WTC11 (cell line): Measurements from ENCODE around the gene ZFC3H1. TPM values are rescaled to one million over a fixed set of nuclear protein-coding genes. Genes with fewer than 3 reads are reported as not detected.

Experiments
- ATAC-seq: fragments of 200-7000 bp; cut with Tn5 transposase; 2 replicates; pipeline ENCODE4 v1.10.0; 2021; ENCODE audit warnings: mild to moderate bottlenecking, moderate library complexity
- CTCF ChIA-PET: fragments of 300-600 bp; sonication (Branson Sonifier 250); formaldehyde crosslinking; loops from one replicate; lab custom pipeline; 2021; ENCODE audit warnings: antibody characterized with exemption; lab: Charles Lee
- POLR2A ChIA-PET: fragments of 350-600 bp; sonication (Branson Sonifier 250); formaldehyde crosslinking; loops from one replicate; lab custom pipeline; 2021; ENCODE audit warnings: antibody characterized with exemption; lab: Charles Lee
- DNase-seq: peaks from one replicate; pipeline ENCODE4 v3.0.0; 2021; ENCODE audit warnings: low spot score
- H3K27ac Mint-ChIP-seq: 2 replicates; pipeline ENCODE4 v1.8.0; 2021; ENCODE audit warnings: mixed read lengths
- H3K27me3 Mint-ChIP-seq: 2 replicates; pipeline ENCODE4 v1.8.0; 2021; ENCODE audit warnings: low read depth, mild to moderate bottlenecking, moderate library complexity, mixed read lengths
- H3K36me3 Mint-ChIP-seq: 2 replicates; pipeline ENCODE4 v1.8.0; 2021; ENCODE audit warnings: mixed read lengths
- H3K4me1 Mint-ChIP-seq: 2 replicates; pipeline ENCODE4 v1.8.0; 2022; ENCODE audit warnings: mixed read lengths
- H3K4me3 Mint-ChIP-seq: 2 replicates; pipeline ENCODE4 v1.8.0; 2021; ENCODE audit warnings: mild to moderate bottlenecking, moderate library complexity, mixed read lengths
- H3K9me3 Mint-ChIP-seq: 2 replicates; pipeline ENCODE4 v1.8.0; 2021; ENCODE audit warnings: mixed read lengths
- AFF4 ChIP-seq: sonication (generic); formaldehyde crosslinking; IDR thresholded peaks from 2 replicates; pipeline ENCODE4 v1.8.1; 2023; ENCODE audit warnings: mild to moderate bottlenecking, missing genetic modification reagents, borderline replicate concordance
- CTCF ChIP-seq: fragments of 200-600 bp; IDR thresholded peaks from 2 replicates; pipeline ENCODE4 v1.8.0; 2022; ENCODE audit warnings: antibody characterized with exemption
- ESRRA ChIP-seq: sonication (generic); formaldehyde crosslinking; IDR thresholded peaks from 2 replicates; pipeline ENCODE4 v1.8.1; 2022; ENCODE audit warnings: mild to moderate bottlenecking, missing genetic modification reagents, borderline replicate concordance
- FOXJ3 ChIP-seq: sonication (generic); formaldehyde crosslinking; IDR thresholded peaks from 2 replicates; pipeline ENCODE4 v1.9.0; 2021; ENCODE audit warnings: missing genetic modification reagents, mild to moderate bottlenecking, borderline replicate concordance
- FOXK1 ChIP-seq: sonication (generic); formaldehyde crosslinking; IDR thresholded peaks from 2 replicates; pipeline ENCODE4 v1.8.0; 2022; ENCODE audit warnings: mild to moderate bottlenecking, moderate library complexity, missing genetic modification reagents
- FOXP1 ChIP-seq: sonication (generic); formaldehyde crosslinking; IDR thresholded peaks from 2 replicates; pipeline ENCODE4 v1.8.0; 2022; ENCODE audit warnings: missing genetic modification reagents, mild to moderate bottlenecking, moderate library complexity, borderline replicate concordance
- HMGA2 ChIP-seq: fragments of 250-450 bp; sonication (Bioruptor Pico); IDR thresholded peaks from 2 replicates; pipeline ENCODE4 v1.4.0; 2021; ENCODE audit warnings: mild to moderate bottlenecking, moderate library complexity
- JUN ChIP-seq: sonication (generic); formaldehyde crosslinking; IDR thresholded peaks from 2 replicates; pipeline ENCODE4 v1.8.0; 2023; ENCODE audit warnings: mild to moderate bottlenecking, missing genetic modification reagents
- KAT7 ChIP-seq: sonication (generic); formaldehyde crosslinking; IDR thresholded peaks from 2 replicates; pipeline ENCODE4 v1.8.1; 2023; ENCODE audit warnings: missing genetic modification reagents, mild to moderate bottlenecking, borderline replicate concordance
- MYBL2 ChIP-seq: sonication (generic); formaldehyde crosslinking; IDR thresholded peaks from 2 replicates; pipeline ENCODE4 v1.8.1; 2023; ENCODE audit warnings: mild to moderate bottlenecking, moderate library complexity, missing genetic modification reagents
- PRDM15 ChIP-seq: sonication (generic); formaldehyde crosslinking; IDR thresholded peaks from 2 replicates; pipeline ENCODE4 v1.8.0; 2022; ENCODE audit warnings: missing genetic modification reagents
- PREB ChIP-seq: sonication (generic); formaldehyde crosslinking; IDR thresholded peaks from 2 replicates; pipeline ENCODE4 v1.8.1; 2022; ENCODE audit warnings: mild to moderate bottlenecking, missing genetic modification reagents, moderate library complexity, borderline replicate concordance
- PRRX2 ChIP-seq: fragments of 250-450 bp; sonication (Bioruptor Pico); IDR thresholded peaks from 2 replicates; pipeline ENCODE4 v1.8.0; 2021; ENCODE audit warnings: mild to moderate bottlenecking
- TCF7 ChIP-seq: sonication (generic); formaldehyde crosslinking; IDR thresholded peaks from 2 replicates; pipeline ENCODE4 v1.8.0; 2022; ENCODE audit warnings: mild to moderate bottlenecking, low read depth, missing genetic modification reagents, moderate library complexity
- ZBTB43 ChIP-seq: sonication (generic); formaldehyde crosslinking; IDR thresholded peaks from 2 replicates; pipeline ENCODE4 v1.8.1; 2023; ENCODE audit warnings: mild to moderate bottlenecking, missing genetic modification reagents
- ZNF317 ChIP-seq: sonication (generic); formaldehyde crosslinking; IDR thresholded peaks from 2 replicates; pipeline ENCODE4 v1.8.1; 2023; ENCODE audit warnings: low read depth, mild to moderate bottlenecking, moderate library complexity, missing genetic modification reagents, borderline replicate concordance
- ZNF416 ChIP-seq: fragments of 250-450 bp; sonication (Bioruptor Pico); IDR thresholded peaks from 2 replicates; pipeline ENCODE4 v1.9.0; 2021; ENCODE audit warnings: mild to moderate bottlenecking, inconsistent platforms
- total RNA-seq: library from RNA; stranded (reverse); gene quantifications from 3 replicates; pipeline ENCODE4 v1.2.3, GENCODE V29; 2021

ZFC3H1 gene
- total RNA-seq, 1 experiment from 2014 or later: 33.9 TPM

GRCh38 chr12:71594214-71594948 lies 69.3 kb downstream of the ZFC3H1 start (continued):
- TF ChIP-seq ZBTB43 (no peak), CTCF (no peak)

DNA sequence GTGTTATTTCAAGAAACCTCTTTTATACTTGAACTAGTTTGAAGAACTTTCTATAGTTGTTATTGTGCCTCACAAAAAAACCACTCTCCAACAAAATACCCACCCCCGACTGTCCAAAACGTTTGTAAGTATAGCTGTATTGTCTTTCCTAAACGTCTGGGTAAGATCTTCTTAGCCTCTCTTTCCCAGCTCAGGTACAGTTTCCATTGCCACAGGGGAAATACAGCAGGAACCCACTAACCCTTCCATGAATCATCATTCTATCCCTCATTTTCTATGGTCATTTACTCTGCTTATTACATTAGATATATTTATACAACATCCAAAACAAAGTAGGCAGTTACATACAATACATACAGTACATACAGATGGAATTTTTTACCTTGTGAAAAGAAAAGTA lies 70.8 kb downstream of the ZFC3H1 start:
- Mint-ChIP-seq H3K27ac (no peak overlapping the region), H3K9me3 (peaks cover 4% of the 10 kb centered on the region), H3K27me3 (no peaks in the 10 kb centered on the region), H3K36me3 (no peaks in the 10 kb centered on the region), H3K4me3 (no peak overlapping the region), H3K4me1 (peaks cover 9% of the 10 kb centered on the region)
- TF ChIP-seq PREB (CRISPR knock-in tag) (no peak), HMGA2 (CRISPR knock-in tag) (no peak), JUN (CRISPR knock-in tag) (no peak), FOXJ3 (no peak), AFF4 (CRISPR knock-in tag) (no peak), FOXK1 (CRISPR knock-in tag) (no peak), FOXP1 (CRISPR knock-in tag) (no peak), ESRRA (CRISPR knock-in tag) (no peak), ZNF416 (CRISPR knock-in tag) (no peak)
- ATAC-seq: no peak
- CTCF ChIA-PET: no interaction called here
- POLR2A ChIA-PET: no interaction called here
- no peak for DNase-seq

DNA sequence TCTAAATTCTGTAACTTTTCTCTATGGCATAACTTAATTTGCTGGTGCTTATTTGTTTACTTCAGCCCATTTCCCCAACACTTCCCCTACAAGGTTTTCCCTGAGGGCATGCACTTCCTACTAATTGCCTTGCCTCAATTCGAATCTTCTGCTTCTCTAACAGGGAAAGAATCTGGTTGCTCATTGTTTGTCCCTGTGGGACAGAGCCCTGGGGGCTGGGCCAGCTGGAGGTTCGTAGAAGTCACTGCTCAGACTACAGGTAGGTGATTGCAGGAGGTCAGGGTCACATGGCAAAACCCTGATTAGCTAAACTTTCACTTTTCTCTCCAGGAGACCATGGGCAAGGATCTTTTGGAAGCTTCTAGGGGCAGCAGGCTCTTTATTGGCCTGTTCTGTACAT lies 72.0 kb downstream of the ZFC3H1 start:
- DNase-seq (peak; percentile 24), ATAC-seq (peak; percentile 92)
- H3K4me3 Mint-ChIP-seq: no peak overlapping the region
- CTCF ChIA-PET: interaction anchor here (1.1 kb wide), 1 partner anchor 45 kb away, joined by 3 read pairs; no protein-coding TSS in a partner anchor
- H3K27ac Mint-ChIP-seq: no peak overlapping the region
- POLR2A ChIA-PET: no interaction called here
- peaks cover 13% of the 10 kb centered on the region for H3K4me1 Mint-ChIP-seq
- no peaks in the 10 kb centered on the region for H3K27me3 Mint-ChIP-seq
- no peaks in the 10 kb centered on the region for H3K36me3 Mint-ChIP-seq
- H3K9me3 Mint-ChIP-seq: peaks cover 11% of the 10 kb centered on the region
- TF ChIP-seq CTCF (no peak), KAT7 (CRISPR knock-in tag) (no peak), JUN (CRISPR knock-in tag) (no peak), TCF7 (no peak), PRRX2 (CRISPR knock-in tag) (no peak), ZNF416 (CRISPR knock-in tag) (no peak), MYBL2 (no peak), PRDM15 (CRISPR knock-in tag) (no peak), ZNF317 (CRISPR knock-in tag) (no peak)
